ENCODE measurements around the gene CSTF1.

- TF ChIP-seq CTCF (conservative IDR thresholded peaks at IDR 0.05) = no peak
- no peak for TF ChIP-seq ZFX (IDR thresholded peaks at IDR 0.05)
These were observed 53.1 kb downstream of the CSTF1 start for GRCh38 chr20:56445540-56445939.

Data from C4-2B (cell line).